HAP-1 (cell line): ENCODE measurements around the gene SLC25A25.

Experiments used
- DNase-seq, 2 experiments: peaks; one replicate each; pipeline ENCODE4 v3.0.0-alpha.2; 2016 to 2020; ENCODE audit warnings: low spot score in 2 of 2
- H3K27me3 ChIP-seq: fragments of 250-450 bp; sonication (Bioruptor Pico); 2 replicates; pipeline ENCODE4 v1.5.1; 2020; ENCODE audit warnings: low read depth, mild to moderate bottlenecking, moderate library complexity
- H3K36me3 ChIP-seq: fragments of 250-450 bp; sonication (Bioruptor Pico); replicated peaks from 2 replicates; pipeline ENCODE4 v1.5.1; 2020; ENCODE audit warnings: mild to moderate bottlenecking
- H3K4me1 ChIP-seq: fragments of 250-450 bp; sonication (Bioruptor Pico); 2 replicates; pipeline ENCODE4 v1.5.1; 2020; ENCODE audit warnings: mild to moderate bottlenecking
- H3K4me3 ChIP-seq: fragments of 250-450 bp; sonication (Bioruptor Pico); 2 replicates; pipeline ENCODE4 v1.5.1; 2020; ENCODE audit warnings: mild to moderate bottlenecking, moderate library complexity
- H3K9me3 ChIP-seq: fragments of 250-450 bp; sonication (Bioruptor Pico); 2 replicates; pipeline ENCODE4 v1.5.1; 2020; ENCODE audit warnings: mild to moderate bottlenecking, moderate library complexity
- in situ Hi-C: fragments of 300-500 bp; cut with MboI; formaldehyde crosslinking; loops from 3 replicates; pipeline ENCODE4 v1.14.3; 2020; ENCODE audit warnings: low sequenced_read_pairs, inconsistent platforms, mixed read lengths

The SLC25A25 gene

DNA sequence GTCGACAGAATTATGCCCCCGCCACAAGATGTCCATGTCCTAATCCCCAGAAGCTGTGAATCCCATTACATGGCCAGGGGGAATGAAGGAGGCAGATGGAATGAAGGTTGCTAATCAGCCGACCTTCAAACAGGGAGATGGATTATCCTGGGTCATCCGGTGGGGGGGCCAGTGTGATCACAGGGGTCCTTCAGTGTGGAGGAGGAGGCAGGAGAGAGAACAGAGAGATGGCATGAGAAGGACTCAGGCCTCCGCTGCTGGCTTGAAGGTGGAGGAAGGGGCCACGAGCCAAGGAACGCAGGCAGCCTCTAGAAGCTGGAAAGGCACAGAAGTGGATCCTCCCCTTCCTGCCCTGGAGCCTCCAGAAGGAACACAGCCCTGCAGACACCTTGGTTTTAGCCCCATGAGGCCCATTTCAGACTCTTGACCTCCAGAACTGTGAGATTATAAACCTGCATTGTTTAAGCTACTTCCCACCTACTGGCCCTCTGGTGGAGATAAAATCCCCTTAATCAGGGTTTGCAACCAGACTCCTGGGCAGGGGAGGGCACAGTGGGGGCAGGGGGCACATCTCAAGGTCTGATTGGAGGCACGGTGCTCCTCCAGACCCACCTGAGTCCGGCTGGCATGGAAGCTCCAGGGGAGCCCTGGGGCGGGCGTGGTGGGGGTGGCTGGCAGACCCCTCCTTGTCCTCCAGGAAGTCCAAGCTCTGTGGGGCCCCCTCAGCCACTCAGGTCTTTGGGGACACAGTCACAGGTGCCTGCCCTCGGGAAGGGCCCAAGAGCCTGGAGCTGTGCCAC lies 45.7 kb downstream of the SLC25A25 start:
- in situ Hi-C loops: no loop called here

DNA sequence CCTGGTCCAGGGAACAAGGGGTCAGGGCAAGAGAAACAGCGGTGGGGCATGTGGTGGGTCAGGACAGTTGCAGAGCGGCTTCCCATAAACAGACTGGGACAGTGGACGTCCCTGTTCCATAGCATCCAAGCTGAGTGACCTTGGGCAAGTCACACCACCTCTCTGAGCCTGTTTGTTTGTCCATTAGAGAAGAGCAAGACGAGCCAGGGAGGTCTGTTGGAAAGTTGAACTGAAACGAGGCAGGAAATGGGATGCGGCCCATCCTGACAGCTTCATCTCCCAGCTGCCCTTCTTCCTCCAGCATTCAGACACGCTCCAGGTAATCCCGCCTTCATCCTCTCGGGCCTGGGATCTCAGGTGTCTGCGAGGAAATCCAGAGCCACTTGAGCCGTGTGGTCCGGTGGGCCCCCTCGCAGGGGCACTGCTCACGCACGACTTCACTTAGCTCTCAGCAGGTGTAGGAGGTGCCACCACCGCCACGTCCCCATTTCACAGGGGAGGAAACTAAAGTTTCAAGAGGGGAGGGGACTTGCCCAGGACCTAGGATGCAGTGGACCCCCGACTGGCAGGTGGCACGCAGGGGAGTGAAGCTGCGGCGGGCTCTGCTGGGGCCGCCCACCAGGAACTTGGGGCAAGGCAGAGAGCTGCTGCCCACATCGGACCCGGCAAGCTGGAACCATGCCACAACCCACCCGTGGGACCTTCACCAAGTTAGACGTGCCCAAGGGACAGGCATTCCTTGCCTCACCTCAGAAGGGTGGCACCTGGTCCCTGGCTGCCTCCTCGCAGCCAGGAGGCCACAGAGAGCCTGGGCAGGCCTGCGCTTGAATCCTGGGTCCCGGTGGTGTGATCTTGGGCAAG lies 46.5 kb downstream of the SLC25A25 start:
- in situ Hi-C loops: no loop called here
- Histone ChIP-seq H3K36me3 (no peaks in the 10 kb centered on the region; the same call in none of the 2 replicates), H3K4me1 (no peaks in the 10 kb centered on the region), H3K9me3 (no peaks in the 10 kb centered on the region), H3K27me3 (no peaks in the 10 kb centered on the region), H3K4me3 (no peak overlapping the region)
- DNase-seq: no peak

More for the DNA sequence above, 45.7 kb downstream of the SLC25A25 start:
- Histone ChIP-seq H3K4me1 (no peaks in the 10 kb centered on the region), H3K36me3 (no peaks in the 10 kb centered on the region; the same call in none of the 2 replicates), H3K9me3 (no peaks in the 10 kb centered on the region), H3K27me3 (no peaks in the 10 kb centered on the region), H3K4me3 (no peak overlapping the region)
- DNase-seq: no peak

DNA sequence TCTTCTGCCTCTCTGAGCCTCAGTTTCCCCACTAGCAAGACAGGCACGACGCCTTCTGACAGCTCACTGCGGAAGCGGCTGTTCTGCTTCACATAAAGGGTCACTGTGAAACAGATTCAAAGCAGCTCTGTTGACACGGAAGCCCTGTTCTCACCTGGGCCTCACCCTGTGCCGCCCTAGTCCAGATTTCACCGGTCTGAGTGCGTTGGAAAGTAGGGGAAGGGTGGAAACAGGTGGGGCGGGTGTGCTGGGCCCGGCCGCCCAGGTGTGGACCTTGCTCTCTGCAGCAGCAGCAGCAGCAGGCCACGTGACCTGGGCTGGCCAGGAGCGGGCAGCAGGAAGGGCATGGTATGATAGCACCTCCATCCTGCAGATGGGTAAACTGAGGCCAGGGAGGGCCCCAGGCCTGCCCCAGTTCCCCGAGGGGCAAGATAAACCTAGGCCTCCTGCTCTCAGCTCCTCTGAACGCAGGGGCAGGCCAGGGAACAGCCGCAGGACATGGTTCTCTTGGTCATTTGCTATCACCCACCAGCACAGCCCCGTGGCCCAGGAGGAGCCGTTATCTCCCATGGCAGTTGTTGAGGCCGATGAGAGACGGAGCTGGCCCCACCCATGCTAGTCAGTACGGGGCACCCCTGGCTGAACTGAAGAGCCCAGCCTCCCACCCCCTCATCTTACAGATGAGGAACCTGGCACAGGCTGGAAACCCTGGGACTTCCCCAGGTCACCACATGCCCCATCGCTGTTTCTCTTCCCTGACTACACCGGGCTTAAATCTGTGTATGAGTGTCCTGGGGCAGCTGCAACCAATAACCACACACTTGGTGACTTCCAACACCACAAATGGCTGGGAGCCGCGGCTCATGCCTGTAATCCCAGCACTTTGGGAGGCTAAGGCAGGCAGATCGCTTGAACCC lies 47.4 kb downstream of the SLC25A25 start:
- no peak overlapping the region for H3K4me3 ChIP-seq
- no peaks in the 10 kb centered on the region for H3K9me3 ChIP-seq
- no peak for DNase-seq
- in situ Hi-C loops: no loop called here
- no peaks in the 10 kb centered on the region for H3K27me3 ChIP-seq
- no peaks in the 10 kb centered on the region for H3K4me1 ChIP-seq
- H3K36me3 ChIP-seq: no peaks in the 10 kb centered on the region; the same call in none of the 2 replicates

DNA sequence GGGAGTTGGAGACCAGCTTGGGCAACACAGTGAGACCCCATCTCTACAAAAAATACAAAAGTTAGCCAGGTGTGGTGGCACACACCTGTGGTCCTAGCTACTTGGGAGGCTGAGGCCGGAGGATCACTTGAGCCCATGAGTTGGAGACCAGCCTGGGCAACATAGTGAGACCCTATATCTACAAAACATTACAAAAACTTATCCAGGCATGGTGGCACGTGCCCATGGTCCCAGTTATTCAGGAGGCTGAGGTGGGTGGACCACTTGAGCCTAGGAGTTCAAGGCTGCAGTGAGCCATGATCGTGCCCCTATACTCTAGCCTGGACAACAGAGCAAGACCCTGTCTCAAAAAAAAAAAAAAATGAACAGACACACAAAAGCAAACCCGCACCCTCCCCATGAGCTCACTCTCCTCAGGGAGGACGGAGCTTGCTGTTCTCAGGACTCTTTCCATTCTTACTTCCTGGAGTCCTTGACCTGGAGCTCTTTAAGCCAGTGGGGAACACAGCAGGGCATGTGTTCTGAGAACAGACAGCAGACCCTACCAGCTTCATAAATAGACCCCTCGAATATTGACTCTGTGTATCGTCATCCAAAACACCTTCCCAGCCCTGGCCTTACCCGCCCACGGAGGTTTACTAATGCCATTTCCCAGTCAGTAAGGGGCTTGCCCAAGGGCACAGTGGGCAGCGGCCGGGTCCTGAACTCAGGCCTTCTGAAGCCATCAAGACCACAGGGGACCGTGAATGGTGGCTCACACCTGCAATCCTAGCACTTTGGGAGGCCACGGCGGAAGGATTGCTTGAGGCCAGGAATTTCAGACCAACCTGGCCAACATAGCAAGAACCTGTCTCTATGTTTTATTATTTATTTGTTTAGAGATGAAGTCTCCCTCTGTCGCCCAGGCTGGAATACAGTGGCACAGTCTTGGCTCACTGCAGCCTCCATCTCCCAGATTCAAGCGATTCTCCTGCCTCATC lies 48.4 kb downstream of the SLC25A25 start:
- no peaks in the 10 kb centered on the region for H3K27me3 ChIP-seq
- H3K36me3 ChIP-seq: peaks cover 4% of the 10 kb centered on the region
- no peaks in the 10 kb centered on the region for H3K4me1 ChIP-seq
- H3K9me3 ChIP-seq: no peaks in the 10 kb centered on the region
- in situ Hi-C loops: no loop called here
- no peak overlapping the region for H3K4me3 ChIP-seq
- no peak for DNase-seq

DNA sequence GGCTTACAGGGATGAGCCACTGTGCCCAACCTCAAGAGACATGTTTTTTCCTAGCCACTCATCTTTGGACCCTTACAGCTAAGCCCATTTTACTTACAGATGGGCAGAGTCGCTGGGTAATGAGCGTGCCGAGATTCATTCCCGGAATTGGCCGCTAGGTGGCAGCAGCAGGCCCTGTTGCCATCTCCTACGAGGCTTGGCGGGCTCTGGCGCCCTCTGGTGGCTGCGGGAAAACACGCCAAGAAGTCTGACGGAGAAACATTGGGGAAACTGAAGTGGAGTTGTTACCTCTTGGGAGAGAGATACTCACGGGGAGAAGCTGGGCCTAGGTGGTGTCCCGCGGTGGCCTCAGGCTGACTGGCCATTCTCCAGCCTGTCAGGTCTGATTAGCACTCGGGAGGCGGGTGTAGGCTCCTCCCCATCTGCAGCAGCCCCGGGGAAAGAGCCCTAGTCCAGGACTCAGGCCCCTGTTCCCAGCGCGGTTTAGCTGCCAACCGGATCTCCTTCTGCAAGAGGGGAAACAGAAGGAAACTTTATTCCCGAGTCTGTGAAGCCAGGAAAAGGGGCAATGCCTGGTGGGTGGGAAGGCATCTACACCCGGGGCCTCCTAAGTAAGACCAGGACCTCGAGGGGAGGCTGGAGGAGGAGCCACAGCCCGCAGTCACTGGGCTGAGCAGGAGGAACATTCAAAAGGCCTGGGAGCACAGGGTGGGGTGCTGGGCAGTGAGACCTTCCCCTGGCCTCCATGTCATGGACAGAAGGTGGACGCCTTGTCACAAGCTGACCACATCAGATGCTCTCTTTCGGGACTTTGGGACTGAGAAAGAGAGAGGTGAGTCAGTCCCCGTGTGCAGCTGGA lies 49.8 kb downstream of the SLC25A25 start:
- in situ Hi-C loops: no loop called here
- Histone ChIP-seq H3K4me1 (no peaks in the 10 kb centered on the region), H3K9me3 (no peaks in the 10 kb centered on the region), H3K27me3 (no peaks in the 10 kb centered on the region), H3K36me3 (peaks cover 16% of the 10 kb centered on the region), H3K4me3 (no peak overlapping the region)
- peak; percentile 74 to 97 for DNase-seq

DNA sequence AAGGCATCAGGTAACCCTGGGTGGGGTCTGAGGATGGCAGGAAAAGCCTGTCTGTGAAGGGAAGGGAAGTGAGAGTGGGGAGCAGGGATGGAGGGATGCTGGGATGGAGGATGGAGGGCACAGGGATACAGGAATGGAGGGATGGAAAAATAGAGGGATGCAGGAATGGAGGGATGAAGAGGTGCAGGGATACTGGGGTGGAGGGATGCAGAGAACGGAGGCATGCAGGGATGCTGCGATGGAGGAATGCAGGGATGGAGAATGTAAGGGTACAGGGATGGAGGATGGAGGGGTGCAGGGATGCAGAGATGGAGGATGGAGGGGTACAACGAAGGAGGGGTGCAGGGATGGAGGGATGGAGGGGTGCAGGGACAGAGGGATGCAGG lies 50.4 kb downstream of the SLC25A25 start:
- Histone ChIP-seq H3K9me3 (no peaks in the 10 kb centered on the region), H3K4me1 (no peaks in the 10 kb centered on the region), H3K36me3 (peaks cover 20% of the 10 kb centered on the region), H3K27me3 (no peaks in the 10 kb centered on the region), H3K4me3 (no peak overlapping the region)
- in situ Hi-C loops: no loop called here
- no peak for DNase-seq

DNA sequence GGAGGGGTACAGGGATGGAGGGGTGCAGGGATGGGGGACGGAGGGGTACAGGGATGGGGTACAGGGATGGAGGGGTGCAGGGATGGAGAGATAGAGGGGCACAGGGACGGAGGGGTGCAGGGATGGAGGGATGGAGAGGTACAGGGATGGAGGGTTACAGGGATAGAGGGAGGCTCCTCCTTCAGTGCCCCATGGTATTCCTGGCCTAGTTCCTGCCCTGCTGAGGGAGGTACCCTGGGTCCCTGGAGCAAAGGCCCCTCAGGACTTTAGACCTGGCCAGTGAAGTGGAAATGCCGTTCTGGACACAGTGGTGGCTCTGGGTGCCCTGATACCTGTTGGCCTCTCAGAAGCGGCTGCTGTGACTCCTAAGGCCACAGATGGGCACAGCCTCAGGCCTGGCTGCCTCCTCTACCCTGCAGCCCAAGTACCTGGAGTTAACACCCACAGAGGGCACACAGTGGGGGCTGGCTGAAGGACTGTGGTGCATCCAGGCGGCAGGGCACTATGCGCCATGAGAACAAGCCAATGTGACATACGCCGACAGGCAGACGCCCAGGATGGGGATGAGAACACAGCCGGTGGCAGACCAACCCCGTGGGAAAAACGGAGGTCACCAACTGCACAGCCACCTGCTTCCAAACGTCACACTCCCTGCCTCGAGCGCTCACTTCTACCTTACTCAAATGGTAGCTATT lies 51.1 kb downstream of the SLC25A25 start:
- no peak overlapping the region for H3K4me3 ChIP-seq
- no peaks in the 10 kb centered on the region for H3K9me3 ChIP-seq
- H3K27me3 ChIP-seq: no peaks in the 10 kb centered on the region
- in situ Hi-C loops: no loop called here
- no peak for DNase-seq
- H3K4me1 ChIP-seq: no peaks in the 10 kb centered on the region
- peaks cover 25% of the 10 kb centered on the region for H3K36me3 ChIP-seq

DNA sequence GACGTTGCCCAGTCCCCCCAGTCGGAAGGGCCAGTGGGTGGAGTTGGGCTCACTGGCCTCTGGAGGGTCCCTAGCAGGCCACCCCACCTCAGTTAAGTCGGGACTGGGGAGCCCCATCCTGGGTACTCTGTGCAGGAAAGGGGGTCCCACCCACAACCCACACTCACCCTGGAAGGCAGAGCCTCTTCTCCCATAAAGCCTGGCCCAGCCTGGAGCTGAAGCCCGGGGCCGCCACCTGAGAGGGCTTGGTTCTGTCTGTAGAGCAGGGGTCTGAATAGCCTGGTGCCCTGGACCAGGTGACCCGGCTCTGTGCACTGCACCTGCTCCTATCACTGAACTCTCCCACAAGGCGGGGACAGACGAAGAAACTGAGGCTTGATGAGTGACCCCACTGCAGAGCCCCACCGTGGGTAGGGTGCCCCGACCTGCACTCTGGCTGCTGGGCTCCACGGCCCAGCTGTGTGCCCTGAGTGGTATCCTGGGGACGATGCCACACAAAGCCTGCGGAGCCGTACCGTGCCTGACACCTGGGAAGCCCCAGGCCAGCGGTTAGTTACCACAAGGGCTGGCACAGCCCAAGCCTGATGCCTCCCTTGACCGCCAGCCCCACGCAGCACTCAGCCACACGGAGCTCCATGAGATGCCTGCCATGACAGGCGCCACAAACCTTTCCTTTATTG lies 52.2 kb downstream of the SLC25A25 start:
- Histone ChIP-seq H3K9me3 (no peaks in the 10 kb centered on the region), H3K27me3 (no peaks in the 10 kb centered on the region), H3K4me3 (no peak overlapping the region), H3K36me3 (peaks cover 36% of the 10 kb centered on the region), H3K4me1 (no peaks in the 10 kb centered on the region)
- in situ Hi-C loops: no loop called here
- DNase-seq: no peak

DNA sequence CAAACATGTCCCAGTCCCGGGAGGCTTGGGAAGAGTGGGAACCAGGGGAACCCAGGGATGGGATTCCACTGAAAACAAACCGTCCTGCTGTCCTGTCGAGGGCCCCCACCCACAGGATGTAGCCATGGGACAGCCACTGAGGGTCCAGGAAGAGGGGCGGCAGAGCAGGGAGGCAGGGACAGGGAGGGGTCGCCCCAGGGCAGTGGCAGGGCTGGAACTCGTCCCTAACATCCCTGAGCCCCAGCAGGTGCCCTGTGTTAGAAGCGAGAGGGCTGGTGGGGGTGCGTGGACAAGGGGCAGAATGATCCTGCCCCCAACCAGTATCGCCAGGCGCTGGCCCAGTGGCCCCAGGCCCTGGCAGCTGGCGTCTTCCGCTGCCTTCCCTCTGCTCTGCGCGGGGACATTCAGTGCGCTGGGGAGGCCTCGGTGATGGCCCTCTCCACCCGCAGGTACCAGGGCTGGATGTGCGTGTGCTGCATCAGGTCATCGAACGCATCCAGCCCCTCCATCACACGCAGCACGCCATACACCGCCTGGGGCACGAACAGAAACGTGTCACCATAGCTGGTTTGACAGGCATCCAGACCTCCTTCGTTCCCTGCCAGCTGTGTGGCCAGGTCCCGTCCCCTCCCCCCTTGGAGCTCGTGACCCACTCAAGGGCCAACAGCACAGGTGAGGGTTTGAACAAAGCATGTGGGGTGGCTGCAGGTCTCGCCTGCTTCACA lies 52.9 kb downstream of the SLC25A25 start:
- DNase-seq: no peak
- in situ Hi-C loops: no loop called here
- Histone ChIP-seq H3K36me3 (peaks cover 37% of the 10 kb centered on the region), H3K27me3 (no peaks in the 10 kb centered on the region), H3K4me1 (peaks cover 2% of the 10 kb centered on the region), H3K9me3 (no peaks in the 10 kb centered on the region), H3K4me3 (no peak overlapping the region)

DNA sequence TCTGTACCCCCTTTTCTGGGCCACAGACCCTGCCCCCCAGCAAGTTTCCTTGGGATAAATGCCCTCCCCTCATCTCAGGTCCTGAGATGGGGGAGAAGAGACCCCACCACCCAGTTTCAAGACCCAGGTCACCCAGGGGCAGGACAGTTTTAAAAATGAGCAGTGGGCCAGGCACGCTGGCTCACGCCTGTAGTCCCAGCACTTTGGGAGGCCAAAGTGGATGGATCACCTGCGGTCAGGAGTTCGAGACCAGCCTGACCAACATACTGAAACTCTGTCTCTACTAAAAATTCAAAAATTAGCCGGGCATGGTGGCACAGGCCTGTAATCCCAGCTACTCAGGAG lies 53.4 kb downstream of the SLC25A25 start:
- DNase-seq: no peak
- Histone ChIP-seq H3K36me3 (peaks cover 37% of the 10 kb centered on the region), H3K4me1 (peaks cover 6% of the 10 kb centered on the region), H3K4me3 (no peak overlapping the region), H3K9me3 (no peaks in the 10 kb centered on the region), H3K27me3 (no peaks in the 10 kb centered on the region)
- in situ Hi-C loops: no loop called here
